ENCODE measurements around the gene RAC3.

The RAC3 gene

DNA sequence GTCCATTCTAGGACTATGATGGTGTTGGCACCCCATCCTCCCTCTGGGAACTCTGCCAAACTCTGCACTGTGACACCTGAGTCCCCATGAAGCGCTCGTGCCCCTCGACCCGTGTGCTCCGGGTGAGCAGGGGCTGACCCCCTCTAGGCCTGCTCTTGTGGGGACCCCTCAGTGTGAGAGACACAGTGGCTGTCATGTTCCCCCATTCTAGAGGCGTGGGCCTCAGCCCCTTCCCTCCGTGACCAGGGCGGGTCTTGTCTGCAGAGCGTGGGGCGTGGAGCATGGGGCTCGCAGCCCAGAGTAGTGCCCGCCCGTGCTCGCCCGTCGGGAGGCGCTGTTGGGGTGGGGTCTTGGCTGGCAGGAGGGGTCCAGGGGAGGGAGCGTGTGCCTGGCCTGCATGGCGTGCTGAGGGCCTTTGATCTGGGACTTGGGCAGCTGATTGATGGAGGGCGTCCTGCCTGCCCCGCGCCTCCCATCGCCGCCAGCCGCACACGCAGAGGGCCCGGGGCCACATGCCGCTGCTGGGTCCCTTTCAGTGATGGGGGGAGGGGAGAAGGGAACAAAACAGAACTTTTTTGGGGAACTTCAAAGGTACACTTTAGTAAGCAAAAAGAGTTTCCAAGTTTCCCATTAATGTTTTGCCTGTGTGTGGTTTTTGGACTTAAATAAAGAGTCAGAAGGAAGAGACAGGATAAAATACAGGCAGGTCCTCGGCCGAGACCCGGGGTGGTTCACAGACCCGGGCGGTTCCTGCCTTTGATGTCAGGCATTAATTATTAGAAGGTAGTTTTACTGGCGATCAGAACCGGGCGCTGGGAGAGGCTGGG is 31.3 kb upstream of the RAC3 start:
- H3K27ac ChIP-seq: no peak overlapping the region
- DNase-seq (ENCODE audit: low spot score): no peak
- TF ChIP-seq, protein P1, sequence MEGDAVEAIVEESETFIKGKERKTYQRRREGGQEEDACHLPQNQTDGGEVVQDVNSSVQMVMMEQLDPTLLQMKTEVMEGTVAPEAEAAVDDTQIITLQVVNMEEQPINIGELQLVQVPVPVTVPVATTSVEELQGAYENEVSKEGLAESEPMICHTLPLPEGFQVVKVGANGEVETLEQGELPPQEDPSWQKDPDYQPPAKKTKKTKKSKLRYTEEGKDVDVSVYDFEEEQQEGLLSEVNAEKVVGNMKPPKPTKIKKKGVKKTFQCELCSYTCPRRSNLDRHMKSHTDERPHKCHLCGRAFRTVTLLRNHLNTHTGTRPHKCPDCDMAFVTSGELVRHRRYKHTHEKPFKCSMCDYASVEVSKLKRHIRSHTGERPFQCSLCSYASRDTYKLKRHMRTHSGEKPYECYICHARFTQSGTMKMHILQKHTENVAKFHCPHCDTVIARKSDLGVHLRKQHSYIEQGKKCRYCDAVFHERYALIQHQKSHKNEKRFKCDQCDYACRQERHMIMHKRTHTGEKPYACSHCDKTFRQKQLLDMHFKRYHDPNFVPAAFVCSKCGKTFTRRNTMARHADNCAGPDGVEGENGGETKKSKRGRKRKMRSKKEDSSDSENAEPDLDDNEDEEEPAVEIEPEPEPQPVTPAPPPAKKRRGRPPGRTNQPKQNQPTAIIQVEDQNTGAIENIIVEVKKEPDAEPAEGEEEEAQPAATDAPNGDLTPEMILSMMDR (IDR thresholded peaks at IDR 0.05): no peak

DNA sequence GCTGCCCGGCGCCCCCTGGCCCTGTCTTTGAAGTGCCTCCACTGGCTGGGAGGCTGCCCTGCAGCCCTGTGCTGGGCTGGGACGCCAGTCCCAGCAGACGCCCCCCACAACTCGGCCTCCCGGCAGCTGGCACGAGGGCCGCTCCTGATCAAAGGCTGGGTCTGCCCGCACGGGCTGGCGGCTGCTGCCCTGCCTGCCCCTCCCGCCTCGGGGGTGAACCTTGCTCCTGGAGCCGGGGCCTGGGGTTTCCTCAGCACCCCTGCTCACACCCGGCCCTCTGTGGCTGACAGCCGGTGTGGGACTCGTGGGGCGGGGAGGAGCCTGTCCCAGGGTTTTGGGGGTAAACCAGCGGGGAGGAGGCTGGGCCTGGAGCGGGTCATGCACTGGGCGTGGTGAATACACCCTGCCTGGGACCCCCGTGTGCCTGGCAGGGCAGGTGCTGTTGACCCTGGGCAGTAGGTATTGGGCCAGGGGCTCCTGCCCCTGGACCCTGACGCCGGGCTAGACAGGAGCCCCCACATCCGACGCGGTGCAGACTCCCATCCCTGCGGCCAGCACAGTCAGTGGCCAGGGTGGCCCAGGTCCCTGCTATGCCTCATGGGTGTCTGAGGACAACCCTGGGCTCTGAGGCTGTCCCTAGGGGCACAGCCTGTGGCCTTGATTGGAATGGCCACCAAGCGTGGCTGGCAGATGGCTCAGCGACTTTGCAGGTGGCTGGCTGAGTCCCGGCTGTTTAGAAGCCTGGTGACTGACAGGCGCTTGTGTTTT is 30.5 kb upstream of the RAC3 start:
- Histone ChIP-seq H3K27ac (no peak overlapping the region), H3K4me3 (no peak overlapping the region)
- DNase-seq (ENCODE audit: low spot score): no peak
- TF ChIP-seq, protein P1 (IDR thresholded peaks at IDR 0.05): no peak

More for the DNA sequence above, 31.3 kb upstream of the RAC3 start:
- no peak overlapping the region for H3K4me3 ChIP-seq

DNA sequence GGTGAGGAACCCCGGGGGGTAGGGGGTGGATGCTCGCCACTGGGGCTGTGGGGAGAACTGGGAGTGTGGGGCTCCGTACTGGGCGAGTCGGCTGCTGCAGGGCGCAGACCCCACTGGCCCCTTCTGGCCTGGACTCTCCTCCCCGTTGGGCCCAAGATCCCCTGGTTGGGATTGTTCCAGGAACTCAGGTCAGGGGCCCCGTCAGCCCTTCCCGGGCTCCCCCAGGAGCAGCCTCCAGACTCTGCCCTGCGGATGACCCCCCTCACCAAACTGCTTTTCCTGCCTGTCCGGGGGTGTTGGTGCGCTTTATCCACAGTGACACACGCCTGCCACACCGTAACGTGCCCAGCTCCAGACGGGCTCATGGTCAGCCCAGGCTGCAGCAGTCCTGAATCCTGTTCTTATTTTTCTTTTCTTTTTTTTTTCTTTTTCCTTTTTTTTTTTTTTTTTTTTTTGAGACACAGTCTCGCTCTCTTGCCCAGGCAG is 29.9 kb upstream of the RAC3 start:
- TF ChIP-seq, protein P1 (IDR thresholded peaks at IDR 0.05): no peak
- no peak for DNase-seq (ENCODE audit: low spot score)
- no peak overlapping the region for H3K27ac ChIP-seq
- H3K4me3 ChIP-seq: no peak overlapping the region

DNA sequence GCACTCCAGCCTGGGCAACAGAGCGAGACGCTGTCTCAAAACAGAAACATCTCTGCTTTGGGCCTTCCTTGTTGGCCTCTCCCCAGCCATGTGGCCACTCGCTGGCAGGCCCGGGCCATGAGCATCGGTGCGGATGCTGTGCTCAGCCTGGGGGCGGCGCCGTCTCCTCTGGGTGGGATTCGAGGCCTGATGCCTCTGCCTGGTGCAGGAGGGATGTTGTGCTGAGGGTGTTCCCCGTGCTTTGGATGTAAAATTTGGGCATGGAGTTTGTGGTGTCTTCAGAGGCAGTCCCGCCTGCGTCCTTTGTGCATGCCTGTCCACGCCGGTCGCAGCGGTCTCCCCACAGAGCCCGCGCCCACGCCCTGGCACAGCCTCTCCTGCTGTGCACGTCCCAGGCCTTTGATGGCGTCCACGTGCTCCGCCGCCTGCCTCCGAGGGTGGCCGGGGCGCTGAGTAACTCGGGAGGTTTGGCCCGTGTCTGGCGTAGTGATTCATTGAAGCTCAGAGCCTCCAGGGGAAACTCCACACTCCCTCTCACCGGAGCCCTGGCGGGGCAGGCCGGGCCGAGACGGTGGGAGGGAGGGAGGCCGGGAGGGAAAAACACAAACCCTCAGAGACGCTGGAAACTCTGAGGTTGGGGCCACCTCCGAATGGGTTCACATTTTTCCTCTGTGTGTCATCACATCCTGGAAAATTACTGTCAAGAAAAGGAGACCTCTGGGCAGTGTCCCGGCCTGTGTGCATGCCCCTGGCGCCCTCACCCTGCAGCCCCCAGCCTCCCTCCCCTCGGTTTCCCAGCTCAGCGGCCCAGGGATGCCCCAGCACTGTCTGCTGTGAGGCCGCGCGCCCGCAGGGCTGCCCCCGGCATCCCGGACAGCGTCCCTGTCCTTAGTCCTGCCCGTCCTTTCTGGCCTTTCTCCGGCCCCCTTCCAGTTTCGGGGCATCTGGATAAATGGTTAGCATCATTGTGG is 27.8 kb upstream of the RAC3 start:
- H3K4me3 ChIP-seq: peak overlapping the region; percentile 21
- DNase-seq (ENCODE audit: low spot score): peak; percentile 91
- peak overlapping the region; percentile 16 to 71 for H3K27ac ChIP-seq
- TF ChIP-seq, protein P1 (IDR thresholded peaks at IDR 0.05): no peak

GRCh38 chr17:82004517-82005455 is 26.7 kb upstream of the RAC3 start:
- peak overlapping the region in 1 of 2 donors; percentile 71 for H3K27ac ChIP-seq
- no peak for DNase-seq (ENCODE audit: low spot score)
- TF ChIP-seq, protein P1 (IDR thresholded peaks at IDR 0.05): no peak
- no peak overlapping the region for H3K4me3 ChIP-seq

All from coronary artery (tissue), 2 donors.